Stimulated activated CD4-positive, alpha-beta T cell treated with anti-CD3 and anti-CD28 coated beads, Interleukin-4, amount 100 ng/mL, for 4 hours (primary cell): ENCODE data around the gene PTPRF.
A peak's percentile ranks its signal among the peaks of the same experiment; 100 is the strongest.
"Not testable (repeated sequence)": the region's sequence is repeated elsewhere in the genome, so short reads cannot be mapped to it uniquely, and the experiment has no call there.

Experiments
- DNase-seq, 2 experiments: peaks; one replicate each; pipeline ENCODE4 v3.0.0-alpha.2; 2020

PTPRF gene

DNA sequence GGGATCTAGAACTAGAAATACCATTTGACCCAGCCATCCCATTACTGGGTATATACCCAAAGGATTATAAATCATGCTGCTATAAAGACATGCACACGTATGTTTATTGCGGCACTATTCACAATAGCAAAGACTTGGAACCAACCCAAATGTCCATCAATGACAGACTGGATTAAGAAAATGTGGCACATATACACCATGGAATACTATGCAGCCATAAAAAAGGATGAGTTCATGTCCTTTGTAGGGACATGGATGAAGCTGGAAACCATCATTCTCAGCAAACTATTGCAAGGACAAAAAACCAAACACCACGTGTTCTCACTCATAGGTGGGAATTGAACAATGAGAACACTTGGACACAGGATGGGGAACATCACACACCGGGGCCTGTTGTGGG is 107.7 kb downstream of the PTPRF start:
- not testable (repeated sequence) for DNase-seq

DNA sequence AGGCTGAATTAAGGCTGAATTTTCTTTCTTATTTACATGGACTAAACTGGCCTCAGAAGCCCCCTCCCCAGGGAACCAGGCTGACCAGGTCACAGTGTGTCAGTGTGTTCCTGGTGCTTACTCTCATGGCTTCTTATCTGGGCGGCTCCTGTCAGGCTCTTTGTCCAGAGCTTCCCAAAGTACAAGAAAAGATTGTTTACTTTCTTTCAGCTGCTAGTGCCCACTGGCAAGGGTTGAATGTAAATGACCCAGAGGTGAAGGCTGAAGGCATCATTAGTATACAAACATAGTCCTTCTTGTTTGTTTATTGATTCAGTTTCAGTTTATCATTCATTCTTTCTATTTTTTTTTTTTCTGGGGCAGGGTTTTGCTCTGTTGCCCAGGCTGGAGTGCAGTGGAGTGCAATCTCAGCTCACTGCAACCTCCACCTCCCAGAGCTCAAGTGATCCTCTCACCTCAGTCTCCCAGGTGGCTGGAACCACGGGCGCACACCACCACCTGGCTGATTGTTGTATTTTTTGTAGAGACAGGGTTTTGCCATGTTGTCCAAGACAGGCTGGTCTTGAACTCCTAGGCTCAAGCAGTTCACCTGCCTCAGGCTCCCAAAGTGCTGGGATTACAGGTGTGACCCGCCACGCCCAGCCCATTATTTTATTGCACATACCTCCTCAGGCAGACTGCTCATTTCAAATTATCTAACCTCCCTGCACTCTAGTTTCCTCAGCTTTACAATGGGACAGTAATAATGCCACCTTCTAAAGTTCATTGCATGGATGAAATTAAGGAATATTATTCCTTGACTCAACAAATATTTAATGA is 109.5 kb downstream of the PTPRF start:
- DNase-seq, result no peak

DNA sequence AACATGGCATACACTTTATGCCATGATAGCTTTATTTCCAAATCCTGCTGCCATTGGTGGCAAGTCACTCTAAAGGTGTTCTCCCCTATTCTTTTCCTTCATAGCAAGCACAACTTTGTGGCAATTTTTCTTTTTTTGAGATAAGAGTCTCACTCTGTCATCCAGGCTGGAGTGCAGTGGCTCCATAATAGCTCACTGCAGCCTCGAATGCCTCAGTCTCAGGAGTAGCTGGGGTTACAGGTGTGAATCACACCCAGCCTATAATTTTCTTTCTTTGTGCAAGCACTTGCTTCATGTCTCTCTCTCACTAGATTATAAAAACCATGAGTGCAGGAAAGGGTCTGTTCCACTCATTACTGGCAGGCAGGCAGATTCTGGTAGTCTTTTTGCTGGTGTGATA is 113.9 kb downstream of the PTPRF start:
- no peak for DNase-seq

DNA sequence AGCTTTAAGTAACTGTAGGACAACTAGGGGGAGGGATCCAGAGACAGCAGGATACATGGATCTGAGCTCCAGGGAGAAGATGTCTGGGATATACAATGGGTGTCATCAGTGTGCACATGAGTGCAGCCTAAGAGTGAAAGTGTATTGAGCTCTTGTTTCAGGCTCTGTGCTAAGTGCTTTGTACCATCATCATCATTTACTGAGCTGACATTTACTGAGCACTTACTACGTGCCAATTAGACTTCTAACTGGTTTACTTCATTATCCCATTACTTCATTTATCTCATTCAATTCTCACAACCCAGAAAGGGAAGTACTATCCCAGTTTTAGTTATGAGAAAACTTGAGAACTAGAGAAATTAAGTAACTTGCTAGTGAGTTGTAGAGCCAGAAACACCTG is 114.8 kb downstream of the PTPRF start:
- DNase-seq, result no peak

GRCh38 chr1:43647331-43647730 is 116.6 kb downstream of the PTPRF start:
- not testable (repeated sequence) for DNase-seq

DNA sequence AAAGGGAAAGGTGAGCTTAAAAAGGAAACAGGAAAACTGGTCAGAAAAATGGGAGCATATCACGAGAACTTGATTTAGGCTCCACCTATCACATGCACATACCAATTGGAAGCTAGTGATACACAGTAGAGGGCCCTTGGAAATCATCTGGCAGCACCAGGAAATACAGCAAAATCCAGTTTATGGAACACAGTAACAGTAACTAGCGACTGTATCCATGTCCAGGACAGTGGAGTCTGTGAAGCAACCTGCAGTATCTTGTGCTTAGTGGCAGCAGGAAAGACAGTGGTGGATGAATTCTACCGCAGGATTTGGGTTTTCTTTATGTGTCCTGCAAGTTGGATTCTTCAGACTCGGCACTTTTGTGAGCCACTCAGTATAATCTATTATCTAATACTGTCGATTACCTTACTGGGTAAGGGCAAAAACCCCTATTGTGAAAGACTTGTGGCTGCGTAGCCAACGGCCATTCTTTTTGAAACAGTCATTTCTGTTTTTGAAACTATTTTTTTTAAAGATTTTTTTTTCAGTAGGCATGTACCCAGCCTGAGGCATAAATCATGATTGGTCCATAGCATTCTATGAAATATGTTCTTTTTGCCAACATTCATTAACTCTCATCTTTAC is 117.7 kb downstream of the PTPRF start:
- no peak for DNase-seq

DNA sequence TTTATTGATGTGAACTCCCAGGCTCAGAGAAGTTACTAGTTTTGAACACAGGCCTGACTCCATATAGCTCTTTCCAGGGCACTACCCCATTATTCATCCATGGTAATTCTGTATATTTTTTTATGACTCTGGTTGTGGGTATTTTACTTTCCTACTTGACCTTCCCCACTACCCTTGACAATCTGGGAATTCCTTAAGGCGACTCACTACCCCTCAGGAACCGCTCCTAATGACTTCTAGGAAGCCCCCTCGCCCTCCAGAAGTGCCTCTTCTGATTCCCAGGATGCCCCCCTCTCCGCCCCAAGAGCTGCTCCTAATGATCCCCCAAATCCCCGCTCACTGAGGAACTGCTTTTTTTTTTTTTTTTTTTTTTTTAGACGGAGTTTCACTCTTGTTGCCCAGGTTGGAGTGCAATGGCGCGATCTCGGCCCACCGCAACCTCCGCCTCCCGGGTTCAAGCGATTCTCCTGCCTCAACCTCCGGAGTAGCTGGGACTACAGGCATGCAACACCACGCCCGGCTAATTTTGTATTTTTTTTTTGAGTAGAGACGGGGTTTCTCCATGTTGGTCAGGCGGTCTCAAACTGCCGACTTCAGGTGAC is 118.3 kb downstream of the PTPRF start:
- DNase-seq, result no peak

- peak; percentile 79 to 87 for DNase-seq
These were observed 119.8 kb downstream of the PTPRF start for GRCh38 chr1:43650310-43651085.

- DNase-seq, result no peak
These were observed 120.5 kb downstream of the PTPRF start for GRCh38 chr1:43651188-43651587.

GRCh38 chr1:43651902-43652301 is 121.2 kb downstream of the PTPRF start:
- no peak for DNase-seq

DNA sequence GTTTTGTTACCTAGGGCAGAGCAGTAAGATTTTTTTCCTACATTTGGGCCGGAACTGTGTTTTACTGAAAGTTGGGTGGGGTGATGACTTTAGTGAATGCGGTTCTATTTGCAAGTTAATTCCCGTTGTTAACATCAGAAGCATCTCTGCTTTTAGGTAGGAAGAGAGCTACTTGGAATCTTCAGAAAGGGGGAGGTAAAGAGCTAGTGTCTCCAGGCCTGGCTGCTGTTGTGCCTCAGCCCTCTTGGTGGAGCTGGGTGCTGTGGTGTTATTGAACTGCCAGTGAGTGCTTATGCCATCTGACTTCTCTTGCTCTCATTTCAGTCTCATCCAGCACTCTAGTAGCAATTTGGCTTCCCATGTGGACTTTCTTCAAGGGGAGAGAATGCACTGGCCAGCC is 122.7 kb downstream of the PTPRF start:
- DNase-seq, result no peak

- no peak for DNase-seq
These were observed 123.2 kb downstream of the PTPRF start for GRCh38 chr1:43653893-43654292.

- no peak for DNase-seq
These were observed 125.3 kb downstream of the PTPRF start for GRCh38 chr1:43655953-43656352.

- no peak for DNase-seq
These were observed 128.8 kb downstream of the PTPRF start for GRCh38 chr1:43659212-43660166.

GRCh38 chr1:43660355-43660754 is 129.7 kb downstream of the PTPRF start:
- no peak for DNase-seq

GRCh38 chr1:43664369-43664768 is 133.7 kb downstream of the PTPRF start:
- no peak for DNase-seq

- DNase-seq, result no peak
These were observed 135.9 kb downstream of the PTPRF start for GRCh38 chr1:43666608-43667007.

DNA sequence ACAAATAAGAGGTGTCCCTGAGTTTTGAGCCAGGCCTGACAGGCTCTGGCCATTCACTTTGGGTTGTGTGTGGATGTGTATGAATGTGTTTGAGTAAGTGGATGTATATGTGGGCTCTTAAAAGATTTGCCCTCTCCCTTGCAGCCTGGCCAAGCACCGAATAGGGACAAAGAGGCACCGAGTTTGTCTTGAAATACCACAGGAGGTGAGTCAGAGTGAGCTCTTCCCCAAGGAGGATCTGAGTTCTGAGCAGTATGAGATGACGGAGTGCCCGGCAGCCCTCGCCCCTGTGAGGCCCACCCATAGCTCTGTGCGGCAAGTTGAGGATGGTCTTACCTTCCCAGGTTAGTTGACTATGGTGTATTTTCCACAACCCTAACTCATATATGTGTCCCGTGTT is 138.3 kb downstream of the PTPRF start:
- no peak for DNase-seq

- DNase-seq, result no peak
These were observed 139.2 kb downstream of the PTPRF start for GRCh38 chr1:43669878-43670277.

DNA sequence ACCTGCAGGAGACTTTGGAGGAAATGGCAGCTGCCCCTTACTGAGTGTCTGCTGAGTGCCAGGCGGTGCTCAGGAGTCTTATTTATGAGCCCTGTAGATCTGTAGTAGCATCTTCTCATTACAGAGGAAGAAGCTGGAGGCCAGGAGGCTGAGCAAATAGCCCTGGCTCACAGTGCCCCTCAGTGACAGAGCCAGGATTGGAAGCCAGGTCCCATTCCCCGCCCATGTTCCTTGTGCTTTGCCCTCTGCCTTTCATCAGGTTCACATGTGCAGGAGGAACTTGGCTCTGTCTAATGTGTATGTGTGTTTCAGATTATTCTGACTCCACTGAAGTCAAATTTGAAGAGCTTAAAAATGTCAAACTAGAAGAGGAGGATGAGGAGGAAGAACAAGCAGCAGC is 140.5 kb downstream of the PTPRF start:
- DNase-seq, result no peak

GRCh38 chr1:43671626-43672330 is 141.1 kb downstream of the PTPRF start:
- DNase-seq, result no peak

DNA sequence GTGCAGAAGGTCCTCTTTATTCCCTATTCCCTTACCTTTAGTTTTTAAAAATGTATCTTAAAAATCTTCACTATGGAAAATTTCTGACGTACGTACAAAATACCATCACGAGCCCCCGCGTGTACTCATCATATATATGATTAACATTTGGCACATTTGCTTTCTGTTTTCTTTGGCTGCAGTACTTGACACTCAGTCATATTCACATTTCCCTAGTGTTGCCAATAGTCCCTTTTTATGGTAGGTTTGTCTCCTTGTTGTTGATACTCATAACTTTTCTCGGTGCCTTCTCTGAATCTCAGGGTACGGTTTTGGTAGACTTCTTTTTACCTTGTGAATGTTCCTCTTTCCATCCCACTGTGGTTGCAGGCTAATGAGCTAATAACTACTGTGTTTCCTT is 142.6 kb downstream of the PTPRF start:
- no peak for DNase-seq
